HepG2 (cell line): Measurements from ENCODE around the gene PDE2A. TPM values are rescaled to one million over a fixed set of nuclear protein-coding genes. Genes with fewer than 3 reads are reported as not detected.

Source experiments
- ATAC-seq: fragments of 200-7000 bp; cut with Tn5 transposase; 3 replicates; pipeline ENCODE4 v1.9.1; 2020; ENCODE audit warnings: mild to moderate bottlenecking, moderate library complexity
- BruUV-seq: library from RNA; stranded (reverse); fragments of 400-500 nt; replicated peaks from 2 replicates; lab custom pipeline; 2021; lab: Mats Ljungman, UMichigan
- CTCF ChIA-PET: fragments of 300-600 bp; formaldehyde crosslinking; extraction: SDS; loops from one replicate; lab custom pipeline; 2021; ENCODE audit warnings: low total read pairs, inconsistent platforms, low intra/inter-chr PET ratio; lab: Yijun Ruan, JAX
- POLR2A ChIA-PET: fragments of 350-600 bp; sonication (Branson Sonifier 250); formaldehyde crosslinking; loops from one replicate; lab custom pipeline; 2020; ENCODE audit warnings: antibody characterized with exemption, inconsistent platforms; lab: Yijun Ruan, JAX
- DNase-seq: peaks from one replicate; pipeline ENCODE4 v3.0.0-alpha.2; 2015; ENCODE audit warnings: low spot score
- FAIRE-seq: peaks from 3 replicates; lab custom pipeline; 2011; peaks lifted over from hg19 to GRCh38; lab: Jason Lieb, UNC
- H2AFZ ChIP-seq: one replicate; pipeline ENCODE4 v1.6.1; 2011; ENCODE audit warnings: low read length, inconsistent platforms
- H3K27ac ChIP-seq: fragments of 300-600 bp; 3 replicates; pipeline ENCODE4 v1.8.0; 2011; ENCODE audit warnings: mixed run types, mild to moderate bottlenecking, mixed read lengths, low read length, inconsistent platforms; ENCODE audit not compliant: insufficient read depth; ENCODE audit errors: extremely low read length
- H3K27me3 ChIP-seq, 2 experiments: fragments of 200-600 bp in 1 of 2; 2 replicates in 1 of 2; 3 replicates in 1 of 2; pipeline versions ENCODE4 v1.6.0 to v1.8.0; 2011; ENCODE audit warnings: low read length in 2 of 2, mild to moderate bottlenecking in 2 of 2, moderate library complexity in 2 of 2, inconsistent platforms in 1 of 2; ENCODE audit not compliant: insufficient read depth in 2 of 2, control insufficient read depth in 1 of 2
- H3K36me3 ChIP-seq, 2 experiments: fragments of 200-600 bp in 1 of 2; replicated peaks in 1 of 2; 2 replicates in 1 of 2; 3 replicates in 1 of 2; pipeline versions ENCODE4 v1.5.1 to v1.8.0; 2011; ENCODE audit warnings: low read length in 2 of 2, inconsistent platforms in 1 of 2; ENCODE audit not compliant: insufficient read depth in 2 of 2, control insufficient read depth in 1 of 2
- H3K4me1 ChIP-seq: 2 replicates; pipeline ENCODE4 v1.5.1; 2012; ENCODE audit warnings: low read length, inconsistent platforms; ENCODE audit not compliant: insufficient read depth
- H3K4me2 ChIP-seq: 2 replicates; pipeline ENCODE4 v1.6.0; 2011; ENCODE audit warnings: low read depth, low read length, inconsistent platforms
- H3K4me3 ChIP-seq, 3 experiments: fragments of 200-600 bp in 1 of 3; sonication (generic), shearing (Covaris generic) in 1 of 3; replicated peaks in 1 of 3; 2 replicates each; pipeline ENCODE4 v1.5.1; 2011 to 2016; ENCODE audit warnings: low read length in 3 of 3, inconsistent platforms in 2 of 3, low read depth in 2 of 3, mild to moderate bottlenecking in 2 of 3, control low read depth in 1 of 3, mixed read lengths in 1 of 3; ENCODE audit not compliant: insufficient read depth in 1 of 3
- H3K79me2 ChIP-seq: one replicate; pipeline ENCODE4 v1.6.1; 2011; ENCODE audit warnings: low read length, inconsistent platforms; ENCODE audit not compliant: insufficient read depth
- H3K9ac ChIP-seq: 2 replicates; pipeline ENCODE4 v1.6.0; 2011; ENCODE audit warnings: mild to moderate bottlenecking, low read depth, low read length, inconsistent platforms; ENCODE audit not compliant: insufficient read depth
- H3K9me3 ChIP-seq: 2 replicates; pipeline ENCODE4 v1.5.1; 2012; ENCODE audit warnings: mild to moderate bottlenecking, low read length
- H4K20me1 ChIP-seq: 2 replicates; pipeline ENCODE4 v1.6.0; 2011; ENCODE audit warnings: inconsistent platforms, mild to moderate bottlenecking, low read length, moderate library complexity; ENCODE audit not compliant: insufficient read depth
- AGO2 ChIP-seq: fragments of 200-400 bp; formaldehyde crosslinking; optimal IDR thresholded peaks from 2 replicates; pipeline ENCODE3; 2017; ENCODE audit warnings: mild to moderate bottlenecking, low read depth, low read length, moderate library complexity
- FOXA1 ChIP-seq, 2 experiments: fragments of 450-650 bp in 1 of 2; sonication (generic) in 1 of 2; formaldehyde crosslinking in 1 of 2; IDR thresholded peaks; 2 replicates each; pipeline versions ENCODE4 v1.4.0 to v1.6.1; 2016 to 2020; ENCODE audit warnings: missing genetic modification reagents in 1 of 2
- PAWR ChIP-seq: sonication (generic); formaldehyde crosslinking; IDR thresholded peaks from 2 replicates; pipeline ENCODE4 v1.4.0; 2020; ENCODE audit warnings: missing genetic modification reagents, mild to moderate bottlenecking, borderline replicate concordance
- SIN3A ChIP-seq: IDR thresholded peaks from 2 replicates; pipeline ENCODE4 v1.6.1; 2011; ENCODE audit warnings: low read depth, mild to moderate bottlenecking, control low read depth, low read length, borderline replicate concordance
- SOX5 ChIP-seq: IDR thresholded peaks from 2 replicates; pipeline ENCODE4 v1.6.1; 2016; ENCODE audit warnings: borderline replicate concordance
- ZFY ChIP-seq: sonication (generic); formaldehyde crosslinking; IDR thresholded peaks from 2 replicates; pipeline ENCODE4 v1.4.0; 2020; ENCODE audit warnings: missing genetic modification reagents
- ZNF329 ChIP-seq: sonication (generic); formaldehyde crosslinking; IDR thresholded peaks from 2 replicates; pipeline ENCODE4 v1.9.0; 2021; ENCODE audit warnings: low read depth, mild to moderate bottlenecking, missing genetic modification reagents
- ZSCAN30 ChIP-seq: sonication (generic); formaldehyde crosslinking; IDR thresholded peaks from 2 replicates; pipeline ENCODE4 v1.5.0; 2020; ENCODE audit warnings: mild to moderate bottlenecking, missing genetic modification reagents
- WGBS: methylation state at CpG from one replicate; pipeline ENCODE4 v1.1.6; 2017; ENCODE audit warnings: low lambda C conversion rate; 5-methylcytosine and 5-hydroxymethylcytosine counted together
- in situ Hi-C: cut with HindIII; loops from 2 replicates; pipeline ENCODE4 v1.10.0; 2017; ENCODE audit warnings: low pct_unique_long_range_greater_than_20kb; ENCODE audit not compliant: extremely low pct_ligation_motif_present
- intact Hi-C: fragments of 100-400 bp; cut with micrococcal nuclease; formaldehyde crosslinking; loops from one replicate; pipeline ENCODE4 v1.10.0; 2022; ENCODE audit not compliant: unreplicated experiment
- polyA plus RNA-seq, 8 experiments: library from polyadenylated mRNA; depleted of rRNA in 3 of 8; stranded (reverse) in 7 of 8; unstranded in 1 of 8; fragments of >200 nt; fragmentation: Illumina TruSeq in 4 of 8; extraction: Trizol in 4 of 8; gene quantifications; 2 replicates each; pipeline versions ENCODE4 v1.2.1 to v1.2.3, GENCODE V29; 2011 to 2016; ENCODE audit warnings: low read depth in 4 of 8, missing spikeins in 1 of 8, mixed read lengths in 1 of 8; ENCODE audit not compliant: insufficient read depth in 1 of 8
- total RNA-seq, 5 experiments: library from RNA; depleted of rRNA; stranded (reverse); fragments of >200 nt; fragmentation: Illumina TruSeq; extraction: Trizol; gene quantifications; 2 replicates each; pipeline ENCODE4 v1.2.3, GENCODE V29; 2016; ENCODE audit warnings: low read depth in 1 of 5
- TF ChIP-seq, protein P1 (sequence below): IDR thresholded peaks from 2 replicates; pipeline ENCODE4 v1.6.1; 2012; ENCODE audit warnings: inconsistent platforms

PDE2A gene
- total and polyA plus RNA-seq, 2 of the 13 experiments (the other 11 are each of a cell fraction or from before 2014, with no cell fraction given) = 3.1 TPM; not detected in 1

DNA sequence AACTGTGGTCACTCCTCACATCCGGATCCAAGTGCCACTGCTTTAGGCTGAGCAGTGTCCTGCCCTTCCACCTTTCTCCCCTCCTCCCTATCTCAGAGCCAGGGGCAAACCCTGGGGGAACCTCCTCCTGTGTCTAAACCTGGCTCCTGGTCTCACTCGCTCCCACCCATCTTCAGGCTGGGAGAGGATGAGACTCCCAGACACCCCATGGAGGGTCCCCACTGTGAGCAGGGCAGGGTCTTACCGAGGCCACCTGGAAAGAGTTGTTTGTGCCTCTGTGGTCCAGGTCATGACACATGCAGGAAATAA, 93.6 kb downstream of the PDE2A start:
- CTCF ChIA-PET = no interaction called here
- DNase-seq (no peak), ATAC-seq (no peak), FAIRE-seq (no peak)
- intact Hi-C loops (no loop called here), in situ Hi-C loops (no loop called here)
- Histone ChIP-seq H3K36me3 (no peaks in the 10 kb centered on the region), H3K4me1 (no peaks in the 10 kb centered on the region), H3K4me2 (no peak overlapping the region), H3K79me2 (no peaks in the 10 kb centered on the region), H2AFZ (no peak overlapping the region), H3K4me3 (no peak overlapping the region), H3K9me3 (no peaks in the 10 kb centered on the region), H3K27ac (no peak overlapping the region), H3K9ac (no peak overlapping the region), H3K27me3 (peaks cover 5 to 49% of the 10 kb centered on the region in 2 experiments; a peak in 4 of 5 replicates), H4K20me1 (no peaks in the 10 kb centered on the region)
- POLR2A ChIA-PET = no interaction called here
- no TSS peak for BruUV-seq
- TF ChIP-seq ZNF329 (CRISPR knock-in tag) = no peak
- 13% methylated on average over 3 of the region's 3 CpGs for WGBS

DNA sequence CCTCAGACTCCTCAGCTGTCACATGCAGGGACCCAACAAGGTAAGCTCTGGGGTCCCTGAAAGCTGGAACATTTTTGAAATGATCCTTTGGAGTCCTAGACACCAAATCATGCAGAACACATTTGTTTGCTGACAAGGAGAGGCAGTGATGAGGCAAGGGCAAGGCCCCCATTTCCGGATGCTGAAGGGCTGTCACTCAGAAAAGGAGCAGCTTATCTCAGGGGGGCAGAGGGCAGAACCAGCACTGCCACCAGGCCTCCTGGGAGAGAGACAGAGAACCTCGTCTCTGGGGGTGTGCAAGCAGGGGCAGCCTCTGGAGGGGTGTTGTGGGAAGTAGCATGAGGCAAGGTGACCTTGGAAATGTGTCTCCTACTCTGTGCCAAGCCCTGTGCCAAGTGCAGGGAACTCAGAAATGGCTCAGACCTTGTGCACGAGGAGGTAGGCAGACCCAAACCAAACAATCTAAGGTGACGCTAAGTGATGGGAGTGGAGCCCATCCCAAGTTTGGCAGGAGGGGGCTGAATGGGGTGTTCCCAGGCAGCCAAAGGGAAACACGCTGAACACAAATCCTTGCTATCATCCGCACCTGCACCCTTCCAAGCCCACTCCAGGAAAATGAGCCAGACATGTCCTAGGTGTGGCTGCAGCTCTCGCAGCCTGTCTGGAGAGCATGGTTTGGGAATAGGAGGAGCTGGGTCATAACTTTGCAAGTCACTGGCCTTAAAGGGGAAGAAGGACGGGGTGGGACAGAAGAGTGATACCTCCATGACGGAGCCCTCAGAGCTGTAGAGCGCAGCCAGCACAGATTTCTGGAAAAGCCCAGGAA, 94.2 kb downstream of the PDE2A start:
- intact Hi-C loops (no loop called here), in situ Hi-C loops (loop anchor here (5.0 kb wide), 1 partner anchor 108 kb away; no protein-coding TSS in a partner anchor)
- Histone ChIP-seq H3K4me1 (peaks cover 2% of the 10 kb centered on the region; the same call in 1 of the 2 replicates), H3K36me3 (no peaks in the 10 kb centered on the region), H3K27ac (no peak overlapping the region), H3K4me2 (no peak overlapping the region), H3K79me2 (no peaks in the 10 kb centered on the region), H2AFZ (no peak overlapping the region), H3K9ac (no peak overlapping the region), H4K20me1 (no peaks in the 10 kb centered on the region), H3K9me3 (no peaks in the 10 kb centered on the region), H3K4me3 (no peak overlapping the region)
- ATAC-seq (no peak), FAIRE-seq (no peak)
- no TSS peak for BruUV-seq
- POLR2A ChIA-PET = no interaction called here
- TF ChIP-seq SOX5 = no peak
- TF ChIP-seq, protein P1, sequence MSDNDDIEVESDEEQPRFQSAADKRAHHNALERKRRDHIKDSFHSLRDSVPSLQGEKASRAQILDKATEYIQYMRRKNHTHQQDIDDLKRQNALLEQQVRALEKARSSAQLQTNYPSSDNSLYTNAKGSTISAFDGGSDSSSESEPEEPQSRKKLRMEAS = no peak
- TF ChIP-seq PAWR (CRISPR knock-in tag) = no peak
- no peak for TF ChIP-seq AGO2
- TF ChIP-seq ZFY (CRISPR knock-in tag) = no peak
- no peak for TF ChIP-seq ZSCAN30 (CRISPR knock-in tag)
- TF ChIP-seq FOXA1 (IDR thresholded peaks at IDR 0.05) = no peak
- TF ChIP-seq FOXA1 (CRISPR knock-in tag; IDR thresholded peaks at IDR 0.05) = no peak
- no peak for TF ChIP-seq SIN3A
- TF ChIP-seq, all 625 proteins: peak for 0
- CTCF ChIA-PET = no interaction called here
- no peak for DNase-seq
- 32% methylated on average over 7 of the region's 10 CpGs for WGBS
- peaks cover 3 to 48% of the 10 kb centered on the region in 2 experiments; a peak in 3 of 5 replicates for H3K27me3 ChIP-seq
